Measurements from ENCODE around the gene CORT. TPM values are rescaled to one million over a fixed set of nuclear protein-coding genes. Genes with fewer than 3 reads are reported as not detected.
"Not testable (repeated sequence)": the region's sequence is repeated elsewhere in the genome, so short reads cannot be mapped to it uniquely, and the experiment has no call there.

Gene CORT
- total and polyA plus RNA-seq, 2 donors from 2014 or later = 0.22 to 0.62 TPM

DNA sequence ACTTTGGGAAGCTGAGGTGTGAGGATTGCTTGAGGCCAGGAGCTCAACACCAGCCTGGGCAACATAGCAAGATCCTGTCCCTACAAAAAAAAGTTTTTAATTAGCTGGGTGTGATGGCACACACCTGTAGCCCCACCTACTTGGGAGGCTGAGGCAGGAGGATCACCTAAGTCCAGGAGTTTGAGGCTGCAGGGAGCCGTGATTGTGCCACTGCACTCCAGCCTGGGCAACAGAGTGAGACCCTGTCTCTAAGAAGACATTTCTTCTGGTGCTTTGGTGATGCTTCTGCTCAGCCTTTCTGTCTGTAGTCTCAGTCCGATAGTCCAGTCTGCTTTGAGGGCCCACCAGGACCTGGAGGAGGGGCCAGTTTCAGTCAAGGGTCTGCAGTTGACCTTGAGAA is 42.6 kb upstream of the CORT start:
- TF ChIP-seq, protein P1, sequence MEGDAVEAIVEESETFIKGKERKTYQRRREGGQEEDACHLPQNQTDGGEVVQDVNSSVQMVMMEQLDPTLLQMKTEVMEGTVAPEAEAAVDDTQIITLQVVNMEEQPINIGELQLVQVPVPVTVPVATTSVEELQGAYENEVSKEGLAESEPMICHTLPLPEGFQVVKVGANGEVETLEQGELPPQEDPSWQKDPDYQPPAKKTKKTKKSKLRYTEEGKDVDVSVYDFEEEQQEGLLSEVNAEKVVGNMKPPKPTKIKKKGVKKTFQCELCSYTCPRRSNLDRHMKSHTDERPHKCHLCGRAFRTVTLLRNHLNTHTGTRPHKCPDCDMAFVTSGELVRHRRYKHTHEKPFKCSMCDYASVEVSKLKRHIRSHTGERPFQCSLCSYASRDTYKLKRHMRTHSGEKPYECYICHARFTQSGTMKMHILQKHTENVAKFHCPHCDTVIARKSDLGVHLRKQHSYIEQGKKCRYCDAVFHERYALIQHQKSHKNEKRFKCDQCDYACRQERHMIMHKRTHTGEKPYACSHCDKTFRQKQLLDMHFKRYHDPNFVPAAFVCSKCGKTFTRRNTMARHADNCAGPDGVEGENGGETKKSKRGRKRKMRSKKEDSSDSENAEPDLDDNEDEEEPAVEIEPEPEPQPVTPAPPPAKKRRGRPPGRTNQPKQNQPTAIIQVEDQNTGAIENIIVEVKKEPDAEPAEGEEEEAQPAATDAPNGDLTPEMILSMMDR (IDR thresholded peaks at IDR 0.05; ENCODE audit: borderline replicate concordance, extremely low read depth, insufficient read depth) = no peak
- no peak overlapping the region for H3K27ac ChIP-seq (ENCODE audit: low read depth in 2 of 2, low read length in 2 of 2)
- FAIRE-seq = no peak
- H3K27me3 ChIP-seq (ENCODE audit: control insufficient read depth, insufficient read depth, low read length) = no peaks in the 10 kb centered on the region
- H3K4me3 ChIP-seq (ENCODE audit: low read length in 3 of 3) = no peak overlapping the region
- intact Hi-C loops (cut with DNase I) = no loop called here
- H3K4me1 ChIP-seq (ENCODE audit: control insufficient read depth in 2 of 3, insufficient read depth in 2 of 3, low read depth in 1 of 3, low read length in 3 of 3) = no peaks in the 10 kb centered on the region
- no peak for DNase-seq
- peaks cover 20 to 70% (median 51%) of the 10 kb centered on the region in 3 donors for H3K36me3 ChIP-seq (ENCODE audit: control insufficient read depth in 2 of 3, insufficient read depth in 3 of 3, low read length in 3 of 3)
- H3K9ac ChIP-seq (ENCODE audit: low read length in 3 of 3) = no peak overlapping the region
- no peaks in the 10 kb centered on the region for H3K9me3 ChIP-seq (ENCODE audit: control insufficient read depth in 2 of 3, insufficient read depth in 1 of 3, low read length in 3 of 3)

- FAIRE-seq (no peak), DNase-seq (peak in 1 of 5 donors; percentile 15)
- TF ChIP-seq, protein P1 (IDR thresholded peaks at IDR 0.05; ENCODE audit: borderline replicate concordance, extremely low read depth, insufficient read depth) = no peak
- no peak overlapping the region for H3K9ac ChIP-seq (ENCODE audit: low read length in 3 of 3)
- no peak overlapping the region for H3K4me3 ChIP-seq (ENCODE audit: low read length in 3 of 3)
- H3K27me3 ChIP-seq (ENCODE audit: control insufficient read depth, insufficient read depth, low read length) = no peaks in the 10 kb centered on the region
- H3K36me3 ChIP-seq (ENCODE audit: control insufficient read depth in 2 of 3, insufficient read depth in 3 of 3, low read length in 3 of 3) = peaks cover 10 to 49% (median 48%) of the 10 kb centered on the region in 3 donors
- intact Hi-C loops (cut with DNase I) = no loop called here
- no peaks in the 10 kb centered on the region for H3K9me3 ChIP-seq (ENCODE audit: control insufficient read depth in 2 of 3, insufficient read depth in 1 of 3, low read length in 3 of 3)
- H3K4me1 ChIP-seq (ENCODE audit: control insufficient read depth in 2 of 3, insufficient read depth in 2 of 3, low read depth in 1 of 3, low read length in 3 of 3) = no peaks in the 10 kb centered on the region
- H3K27ac ChIP-seq (ENCODE audit: low read depth in 2 of 2, low read length in 2 of 2) = no peak overlapping the region
These were observed 34.5 kb upstream of the CORT start for GRCh38 chr1:10415211-10415930.

DNA sequence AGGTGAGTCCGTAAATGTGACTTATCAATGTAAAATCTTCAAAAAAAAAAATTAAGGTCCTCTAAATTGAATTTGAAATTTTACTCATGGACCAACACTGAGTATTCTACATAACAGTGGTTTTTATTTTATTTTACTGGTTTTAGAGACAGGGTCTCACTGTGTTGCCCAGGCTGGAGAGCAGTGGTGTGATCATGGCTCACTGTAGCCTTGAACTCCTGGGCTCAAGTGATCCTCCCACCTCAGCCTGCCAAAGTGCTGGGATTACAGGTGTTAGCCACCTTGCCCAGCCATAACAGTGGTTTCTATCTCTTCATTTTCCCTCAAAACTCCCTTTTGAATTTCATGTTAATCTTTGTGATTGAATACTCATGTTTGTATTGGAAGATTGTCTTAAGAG is 33.9 kb upstream of the CORT start:
- H3K27me3 ChIP-seq (ENCODE audit: control insufficient read depth, insufficient read depth, low read length); DNase-seq; H3K4me3 ChIP-seq (ENCODE audit: low read length in 3 of 3); H3K9me3 ChIP-seq (ENCODE audit: control insufficient read depth in 2 of 3, insufficient read depth in 1 of 3, low read length in 3 of 3); H3K27ac ChIP-seq (ENCODE audit: low read depth in 2 of 2, low read length in 2 of 2); H3K4me1 ChIP-seq (ENCODE audit: control insufficient read depth in 2 of 3, insufficient read depth in 2 of 3, low read depth in 1 of 3, low read length in 3 of 3); H3K9ac ChIP-seq (ENCODE audit: low read length in 3 of 3); intact Hi-C loops (cut with DNase I); FAIRE-seq: not testable (repeated sequence)
- peaks cover 10 to 48% (median 44%) of the 10 kb centered on the region in 3 donors for H3K36me3 ChIP-seq (ENCODE audit: control insufficient read depth in 2 of 3, insufficient read depth in 3 of 3, low read length in 3 of 3)

GRCh38 chr1:10418741-10419140 is 31.1 kb upstream of the CORT start:
- H3K9me3 ChIP-seq (ENCODE audit: control insufficient read depth in 2 of 3, insufficient read depth in 1 of 3, low read length in 3 of 3); H3K27ac ChIP-seq (ENCODE audit: low read depth in 2 of 2, low read length in 2 of 2); FAIRE-seq; H3K27me3 ChIP-seq (ENCODE audit: control insufficient read depth, insufficient read depth, low read length); H3K9ac ChIP-seq (ENCODE audit: low read length in 3 of 3); H3K4me3 ChIP-seq (ENCODE audit: low read length in 3 of 3); intact Hi-C loops (cut with DNase I); H3K4me1 ChIP-seq (ENCODE audit: control insufficient read depth in 2 of 3, insufficient read depth in 2 of 3, low read depth in 1 of 3, low read length in 3 of 3): not testable (repeated sequence)
- DNase-seq = peak in 1 of 5 donors; percentile 6
- H3K36me3 ChIP-seq (ENCODE audit: control insufficient read depth in 2 of 3, insufficient read depth in 3 of 3, low read length in 3 of 3) = peaks cover 2 to 26% (median 19%) of the 10 kb centered on the region in 3 donors
